NCI-H128 (cell line): ENCODE data around the gene PEX7.
"Not testable (repeated sequence)": the region's sequence is repeated elsewhere in the genome, so short reads cannot be mapped to it uniquely, and the experiment has no call there.

Experiments used
- DNase-seq: peaks from one replicate; lab custom pipeline; 2025; ENCODE audit not compliant: unreplicated experiment; lab: John Stamatoyannopoulos, UW

PEX7 gene

GRCh38 chr6:136790411-136791295 is 31.7 kb upstream of the PEX7 start:
- peak; percentile 14 for DNase-seq

DNA sequence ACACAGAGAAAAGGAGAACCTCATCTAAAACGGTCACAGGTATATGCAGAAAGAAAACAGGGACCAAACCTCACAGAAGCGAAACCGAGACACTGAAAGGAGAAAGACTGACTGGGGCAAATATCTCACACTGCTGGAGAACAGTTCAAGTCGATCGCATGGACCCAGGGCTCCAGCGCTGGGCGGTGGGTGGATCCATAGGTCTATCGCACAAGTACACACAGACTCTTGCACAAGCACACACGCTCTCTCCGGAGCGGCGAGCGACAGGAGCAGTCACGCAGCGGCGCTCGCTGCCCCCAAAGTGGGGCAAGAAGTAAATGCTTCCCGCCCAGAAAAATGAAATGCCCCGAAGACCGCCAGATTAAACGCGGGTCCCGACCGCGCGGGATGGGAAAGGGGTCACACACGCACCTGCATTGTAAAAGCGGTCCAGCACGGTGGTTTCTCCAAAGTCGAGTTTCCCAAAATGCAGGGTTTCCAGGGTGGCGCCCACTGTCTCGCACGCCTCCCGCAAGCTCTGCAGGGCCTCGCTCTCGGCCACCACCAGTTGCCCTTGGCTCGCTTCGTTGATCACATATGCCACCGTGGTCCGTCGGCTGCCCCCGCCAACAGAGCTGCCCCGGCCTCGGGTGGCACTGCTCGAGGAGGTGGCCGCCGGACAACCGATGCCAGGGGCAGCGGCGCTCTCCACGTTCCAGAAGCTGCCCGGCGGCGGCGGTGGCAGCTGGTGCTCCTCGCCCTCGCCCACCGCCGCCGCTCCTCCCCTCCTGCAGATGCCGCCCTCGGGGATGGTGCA is 30.9 kb upstream of the PEX7 start:
- no peak for DNase-seq

GRCh38 chr6:136792095-136792409 is 30.3 kb upstream of the PEX7 start:
- peak; percentile 48 for DNase-seq

DNA sequence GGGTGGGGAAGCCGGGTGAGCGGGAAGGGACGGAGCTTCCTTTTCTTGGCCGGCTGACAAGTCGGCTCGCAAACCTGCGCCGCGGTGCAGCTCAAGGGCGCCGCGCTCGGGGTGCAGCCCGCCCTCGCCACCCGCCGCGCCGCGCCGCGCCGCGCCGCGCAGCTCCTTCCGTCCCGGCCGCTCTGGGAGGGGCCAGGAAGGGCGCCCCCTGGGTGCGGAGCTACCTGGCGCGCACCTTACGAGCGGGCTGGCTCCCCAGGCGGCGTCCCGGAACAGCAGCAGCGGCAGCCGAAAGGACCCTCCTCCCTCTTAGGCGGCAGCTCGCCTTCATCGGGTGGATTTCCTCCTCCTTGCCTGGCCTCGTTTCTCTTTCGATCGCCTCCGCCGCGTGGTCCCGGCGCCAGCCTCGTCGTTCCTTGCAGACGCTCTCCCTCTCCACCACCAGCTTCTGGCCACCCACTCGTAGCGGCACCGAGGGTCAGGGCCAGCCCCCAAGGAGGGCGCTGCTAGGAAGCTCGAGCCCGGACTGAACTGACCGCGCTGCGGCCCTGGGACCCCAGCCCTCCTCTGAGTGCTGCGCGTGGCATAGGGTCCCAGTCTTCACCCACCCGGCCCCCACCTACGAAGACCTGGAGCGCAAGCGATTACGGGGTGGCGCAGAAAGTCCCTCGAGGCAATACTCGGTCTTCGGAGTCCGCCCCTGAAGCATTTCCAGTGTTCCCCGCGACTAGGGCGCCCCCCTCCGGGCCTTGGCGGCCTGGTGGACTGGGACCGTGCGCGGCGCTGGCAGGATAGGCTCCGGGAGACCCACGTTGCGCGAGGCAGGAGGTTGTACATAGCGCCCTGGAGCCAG is 29.8 kb upstream of the PEX7 start, which contains the start of gene MAP3K5:
MAP3K5 (minus strand) TSS at position 68 of the 853 bp plus-strand sequence. CDS start 320 bp downstream, outside the sequence.
- peak; percentile 73 for DNase-seq

DNA sequence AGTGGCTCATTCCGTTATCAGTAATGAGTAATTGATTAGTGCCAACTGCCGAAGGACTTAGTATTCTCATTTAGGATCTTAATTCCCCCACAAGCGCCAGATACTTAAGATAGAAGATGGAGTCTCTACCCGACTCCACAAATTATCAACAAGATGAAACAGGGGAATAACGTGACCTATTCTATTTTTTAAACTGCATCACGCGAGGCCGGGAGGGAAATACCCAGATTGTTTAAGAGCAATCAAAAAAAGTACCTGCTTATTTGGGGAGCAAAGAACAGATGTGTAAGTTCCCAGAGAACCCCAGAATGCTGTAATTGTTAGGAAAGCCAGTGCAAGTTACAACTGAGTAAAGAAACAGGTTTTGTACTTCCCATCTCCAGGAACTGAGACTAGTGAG is 29.0 kb upstream of the PEX7 start:
- no peak for DNase-seq

DNA sequence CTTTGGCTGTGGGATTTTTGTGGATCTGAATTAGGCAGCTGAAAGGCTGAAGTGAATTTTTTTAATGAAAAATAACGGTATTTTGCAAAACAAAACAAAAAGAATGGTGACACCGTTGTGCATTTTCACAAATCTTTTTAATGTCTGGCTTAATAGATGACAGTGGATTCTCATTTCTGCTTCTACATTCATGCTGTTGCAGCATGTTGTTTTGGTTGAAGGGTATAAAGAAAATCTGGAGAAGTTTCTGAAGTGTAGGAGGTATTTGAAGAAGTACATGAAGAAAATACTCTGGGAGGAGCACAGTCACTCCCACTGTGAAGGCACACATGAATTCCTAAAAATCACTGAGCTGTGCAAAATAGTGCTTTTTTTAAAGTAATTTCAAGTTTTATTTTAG is 27.0 kb upstream of the PEX7 start:
- no peak for DNase-seq

GRCh38 chr6:136795996-136796395 is 26.4 kb upstream of the PEX7 start:
- DNase-seq: no peak

- DNase-seq: no peak
Observed at GRCh38 chr6:136798044-136798443, 24.3 kb upstream of the PEX7 start.

- DNase-seq: no peak
Observed at GRCh38 chr6:136801581-136801980, 20.8 kb upstream of the PEX7 start.

DNA sequence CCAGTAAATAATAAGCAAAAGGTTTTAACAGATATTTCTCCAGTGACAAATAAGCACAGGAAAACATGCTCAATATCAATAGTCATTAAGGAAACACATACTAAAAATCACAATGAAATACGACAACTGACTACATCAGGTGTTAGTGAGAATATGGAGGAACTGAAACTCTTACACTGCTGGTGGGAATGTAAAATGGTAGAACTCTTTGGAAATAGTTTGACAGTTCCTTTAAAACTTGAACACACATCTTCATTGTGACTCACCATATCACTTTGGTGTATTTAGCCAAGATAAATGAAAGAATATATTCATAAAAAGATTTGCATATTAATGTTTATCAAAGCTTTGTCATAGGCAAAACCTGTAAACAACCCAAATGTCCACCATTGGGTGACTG is 18.8 kb upstream of the PEX7 start:
- no peak for DNase-seq

GRCh38 chr6:136809091-136809860 is 13.1 kb upstream of the PEX7 start:
- no peak for DNase-seq

DNA sequence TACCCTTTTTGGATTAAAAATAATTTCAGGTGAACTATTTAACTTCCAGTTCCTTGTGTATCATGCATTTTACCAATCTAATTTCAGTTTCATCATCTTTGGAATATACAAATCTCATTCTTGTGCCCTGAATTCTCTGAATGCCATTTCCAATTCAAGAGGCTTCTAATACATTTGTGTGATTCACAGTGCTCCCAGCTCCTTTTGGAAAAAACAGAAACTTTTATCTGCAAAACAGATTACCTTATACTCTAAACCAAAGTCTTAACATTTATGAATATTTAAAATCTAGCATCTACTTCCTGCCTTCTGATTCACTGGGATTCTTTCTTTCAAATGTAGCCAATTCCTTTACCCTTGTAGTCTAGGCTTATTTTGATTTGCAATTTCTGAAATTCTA is 11.1 kb upstream of the PEX7 start:
- DNase-seq: no peak

DNA sequence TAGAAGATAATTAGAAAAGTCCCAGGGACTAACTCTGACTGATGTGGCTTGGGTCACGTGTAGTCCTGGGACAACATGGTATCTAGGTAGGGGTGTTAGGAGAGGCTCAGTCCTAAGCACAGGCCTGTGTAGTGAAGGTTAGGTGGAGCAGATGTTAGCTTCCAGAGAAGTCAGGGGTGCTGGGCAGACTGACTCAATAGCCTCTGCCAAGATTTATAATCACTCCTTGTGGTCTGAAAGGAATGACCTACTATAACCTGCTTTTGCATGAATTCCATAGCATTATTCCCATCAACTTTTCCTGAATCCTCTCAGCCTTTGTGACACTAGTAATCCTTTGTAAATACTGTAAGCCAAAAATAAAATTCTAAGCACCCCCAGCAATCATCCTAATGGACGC is 10.2 kb upstream of the PEX7 start:
- no peak for DNase-seq

DNA sequence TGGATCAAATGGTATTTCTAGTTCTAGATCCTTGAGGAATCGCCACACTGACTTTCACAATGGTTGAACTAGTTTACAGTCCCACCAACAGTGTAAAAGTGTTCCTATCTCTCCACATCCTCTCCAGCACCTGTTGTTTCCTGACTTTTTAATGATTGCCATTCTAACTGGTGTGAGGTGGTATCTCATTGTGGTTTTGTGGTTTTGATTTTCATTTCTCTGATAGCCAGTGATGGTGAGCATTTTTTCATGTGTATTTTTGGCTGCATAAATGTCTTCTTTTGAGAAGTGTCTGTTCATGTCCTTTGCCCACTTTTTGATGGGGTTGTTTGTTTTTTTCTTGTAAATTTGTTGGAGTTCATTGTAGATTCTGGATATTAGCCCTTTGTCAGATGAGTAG is 6.8 kb upstream of the PEX7 start:
- DNase-seq: not testable (repeated sequence)

- no peak for DNase-seq
Observed at GRCh38 chr6:136816656-136817055, 5.7 kb upstream of the PEX7 start.

- DNase-seq: no peak
Observed at GRCh38 chr6:136820561-136820960, 1.8 kb upstream of the PEX7 start.

- no peak for DNase-seq
Observed at GRCh38 chr6:136822046-136822375, 381 bp upstream of the PEX7 start.

GRCh38 chr6:136823128-136823660 is 802 bp downstream of the PEX7 start:
- DNase-seq: no peak

DNA sequence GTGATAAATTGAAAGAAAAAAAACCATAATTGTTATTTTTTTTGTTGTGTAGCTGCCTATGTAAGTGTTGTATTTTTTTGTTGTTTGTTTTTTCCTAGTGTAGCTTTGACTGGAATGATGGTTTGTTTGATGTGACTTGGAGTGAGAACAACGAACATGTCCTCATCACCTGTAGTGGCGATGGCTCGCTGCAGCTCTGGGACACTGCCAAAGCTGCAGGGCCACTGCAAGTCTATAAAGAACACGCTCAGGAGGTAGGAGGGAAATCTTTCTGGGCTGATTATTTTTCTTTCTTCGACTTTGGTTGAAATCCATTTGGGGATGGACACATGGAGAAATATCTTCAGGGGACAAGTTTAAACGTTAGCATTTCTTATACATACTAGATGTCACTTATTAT is 3.8 kb downstream of the PEX7 start:
- no peak for DNase-seq

- no peak for DNase-seq
Observed at GRCh38 chr6:136831873-136832562, 9.6 kb downstream of the PEX7 start.
